Caco-2 (cell line): ENCODE measurements around the gene EPS15. TPM values are rescaled to one million over a fixed set of nuclear protein-coding genes. Genes with fewer than 3 reads are reported as not detected.

Experiments used
- BruUV-seq: library from RNA; stranded (reverse); fragments of 400-500 nt; replicated peaks from 2 replicates; lab custom pipeline; 2021; lab: Mats Ljungman, UMichigan
- CTCF ChIA-PET: fragments of 300-600 bp; sonication (Branson Sonifier 250); formaldehyde crosslinking; loops from one replicate; lab custom pipeline; 2022; ENCODE audit warnings: antibody characterized with exemption; lab: Charles Lee
- POLR2A ChIA-PET: fragments of 300-600 bp; sonication (Branson Sonifier 250); formaldehyde crosslinking; loops from one replicate; lab custom pipeline; 2022; ENCODE audit warnings: antibody characterized with exemption; lab: Charles Lee
- DNase-seq, 2 experiments: peaks; one replicate each; pipeline versions ENCODE4 v3.0.0 to v3.0.0-alpha.2; 2020 to 2022
- H3K27me3 ChIP-seq: replicated peaks from 2 replicates; pipeline ENCODE4 v1.6.0; 2011; ENCODE audit warnings: low read length; ENCODE audit not compliant: control insufficient read depth, insufficient read depth
- H3K36me3 ChIP-seq: 2 replicates; pipeline ENCODE4 v1.5.1; 2011; ENCODE audit warnings: low read length; ENCODE audit not compliant: control insufficient read depth, insufficient read depth
- H3K4me1 ChIP-seq: fragments of 250-450 bp; sonication (Bioruptor Pico); 2 replicates; pipeline ENCODE4 v1.5.1; 2020; ENCODE audit warnings: mild to moderate bottlenecking
- H3K4me3 ChIP-seq: 2 replicates; pipeline ENCODE4 v1.5.1; 2011; ENCODE audit warnings: low read depth, mild to moderate bottlenecking, control low read depth, low read length
- H3K9me3 ChIP-seq: fragments of 250-450 bp; sonication (Bioruptor Pico); 2 replicates; pipeline ENCODE4 v1.5.1; 2020; ENCODE audit warnings: mild to moderate bottlenecking, moderate library complexity
- H3K27ac Mint-ChIP-seq: one replicate; pipeline ENCODE4 v1.8.0; 2022; ENCODE audit warnings: mixed read lengths; ENCODE audit not compliant: unreplicated experiment
- H3K27me3 Mint-ChIP-seq: one replicate; pipeline ENCODE4 v1.8.0; 2022; ENCODE audit warnings: mixed read lengths; ENCODE audit not compliant: insufficient read depth, unreplicated experiment
- H3K36me3 Mint-ChIP-seq: one replicate; pipeline ENCODE4 v1.8.0; 2022; ENCODE audit warnings: mild to moderate bottlenecking, mixed read lengths; ENCODE audit not compliant: insufficient read depth, unreplicated experiment
- H3K4me1 Mint-ChIP-seq: one replicate; pipeline ENCODE4 v1.8.0; 2022; ENCODE audit warnings: low read depth, mixed read lengths; ENCODE audit not compliant: unreplicated experiment
- H3K4me3 Mint-ChIP-seq: one replicate; pipeline ENCODE4 v1.8.0; 2022; ENCODE audit warnings: mild to moderate bottlenecking, moderate library complexity, mixed read lengths; ENCODE audit not compliant: unreplicated experiment
- H3K9me3 Mint-ChIP-seq: one replicate; pipeline ENCODE4 v1.8.0; 2022; ENCODE audit warnings: mixed read lengths; ENCODE audit not compliant: unreplicated experiment
- intact Hi-C: fragments of 100-400 bp; cut with micrococcal nuclease; formaldehyde crosslinking; loops from one replicate; pipeline ENCODE4 v1.10.0; 2022; ENCODE audit not compliant: unreplicated experiment
- total RNA-seq: library from RNA; stranded (reverse); gene quantifications from 2 replicates; pipeline ENCODE4 v1.2.3, GENCODE V29; 2022
- TF ChIP-seq, protein P1 (sequence below), 2 experiments: fragments of 200-600 bp in 1 of 2; IDR thresholded peaks; 1 replicate in 1 of 2; 2 replicates in 1 of 2; pipeline versions ENCODE4 v1.5.1 to v1.8.0; 2011 to 2022; ENCODE audit warnings: antibody characterized with exemption in 1 of 2, control low read depth in 1 of 2, inconsistent platforms in 1 of 2, low read depth in 1 of 2, low read length in 1 of 2, mild to moderate bottlenecking in 1 of 2, moderate library complexity in 1 of 2; ENCODE audit not compliant: insufficient read depth in 1 of 2, severe bottlenecking in 1 of 2, unreplicated experiment in 1 of 2

The EPS15 gene
- total RNA-seq, 1 experiment from 2014 or later, result 41.5 TPM

DNA sequence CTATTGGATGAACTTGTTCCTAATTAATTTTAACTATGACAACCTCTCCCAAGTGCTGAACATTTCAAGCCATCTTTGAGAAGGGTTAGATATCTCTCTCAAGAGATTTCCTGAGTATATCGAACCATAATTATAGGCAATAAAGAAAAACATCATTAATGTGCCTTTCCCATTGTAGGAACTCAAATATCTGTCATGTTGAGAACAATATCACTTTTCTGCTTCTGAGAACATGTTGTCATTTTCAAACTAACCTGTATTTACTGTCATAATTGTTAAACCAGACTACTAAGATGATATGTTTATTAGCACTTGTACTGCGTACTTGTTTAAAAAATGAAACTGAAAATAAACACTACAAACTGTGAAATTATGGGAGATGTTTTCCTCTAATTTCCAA, 4.3 kb downstream of the EPS15 start:
- BruUV-seq, result no TSS peak
- H3K27ac Mint-ChIP-seq, result no peak overlapping the region

DNA sequence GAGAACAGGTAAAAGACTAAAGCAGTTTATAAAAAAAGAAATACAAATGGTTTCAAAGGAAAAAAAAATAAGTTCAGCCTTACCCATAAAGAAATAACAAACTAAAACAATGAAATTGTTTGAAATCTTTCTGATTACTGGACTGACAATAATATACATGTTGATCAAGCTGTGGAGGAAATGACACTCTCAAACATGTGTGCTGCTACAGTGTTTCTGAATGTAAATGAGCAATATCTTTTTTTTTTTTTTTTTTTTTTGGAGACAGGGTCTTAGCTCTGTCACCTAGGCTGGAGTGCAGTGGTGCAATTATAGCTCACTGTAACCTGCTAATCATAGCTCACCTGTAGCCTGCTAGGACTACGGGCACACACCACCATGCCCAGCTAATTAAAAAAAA, 6.5 kb downstream of the EPS15 start:
- Histone ChIP-seq H3K4me3 (no peak overlapping the region), H3K27me3 (no peaks in the 10 kb centered on the region), H3K36me3 (no peaks in the 10 kb centered on the region), H3K4me1 (peaks cover 24% of the 10 kb centered on the region), H3K9me3 (no peaks in the 10 kb centered on the region)
- DNase-seq, result no peak
- H3K27ac Mint-ChIP-seq, result no peak overlapping the region
- TF ChIP-seq, protein P1, sequence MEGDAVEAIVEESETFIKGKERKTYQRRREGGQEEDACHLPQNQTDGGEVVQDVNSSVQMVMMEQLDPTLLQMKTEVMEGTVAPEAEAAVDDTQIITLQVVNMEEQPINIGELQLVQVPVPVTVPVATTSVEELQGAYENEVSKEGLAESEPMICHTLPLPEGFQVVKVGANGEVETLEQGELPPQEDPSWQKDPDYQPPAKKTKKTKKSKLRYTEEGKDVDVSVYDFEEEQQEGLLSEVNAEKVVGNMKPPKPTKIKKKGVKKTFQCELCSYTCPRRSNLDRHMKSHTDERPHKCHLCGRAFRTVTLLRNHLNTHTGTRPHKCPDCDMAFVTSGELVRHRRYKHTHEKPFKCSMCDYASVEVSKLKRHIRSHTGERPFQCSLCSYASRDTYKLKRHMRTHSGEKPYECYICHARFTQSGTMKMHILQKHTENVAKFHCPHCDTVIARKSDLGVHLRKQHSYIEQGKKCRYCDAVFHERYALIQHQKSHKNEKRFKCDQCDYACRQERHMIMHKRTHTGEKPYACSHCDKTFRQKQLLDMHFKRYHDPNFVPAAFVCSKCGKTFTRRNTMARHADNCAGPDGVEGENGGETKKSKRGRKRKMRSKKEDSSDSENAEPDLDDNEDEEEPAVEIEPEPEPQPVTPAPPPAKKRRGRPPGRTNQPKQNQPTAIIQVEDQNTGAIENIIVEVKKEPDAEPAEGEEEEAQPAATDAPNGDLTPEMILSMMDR (IDR thresholded peaks at IDR 0.05; ENCODE audit: insufficient read depth in 1 of 2, low read depth in 1 of 2, low read length in 1 of 2, severe bottlenecking in 1 of 2, unreplicated experiment in 1 of 2), result no peak
- H3K36me3 Mint-ChIP-seq, result no peaks in the 10 kb centered on the region
- no peak overlapping the region for H3K4me3 Mint-ChIP-seq
- H3K4me1 Mint-ChIP-seq, result peaks cover 7% of the 10 kb centered on the region
- H3K9me3 Mint-ChIP-seq, result no peaks in the 10 kb centered on the region
- intact Hi-C loops, result no loop called here
- BruUV-seq, result no TSS peak
- CTCF ChIA-PET, result no interaction called here
- POLR2A ChIA-PET, result interaction anchor here (0.6 kb wide), 1 partner anchor 62 kb away, joined by 3 read pairs; no protein-coding TSS in a partner anchor
- no peaks in the 10 kb centered on the region for H3K27me3 Mint-ChIP-seq

More for the DNA sequence above, 4.3 kb downstream of the EPS15 start:
- no peak overlapping the region for H3K4me3 Mint-ChIP-seq
- TF ChIP-seq, protein P1 (IDR thresholded peaks at IDR 0.05; ENCODE audit: insufficient read depth in 1 of 2, low read depth in 1 of 2, low read length in 1 of 2, severe bottlenecking in 1 of 2, unreplicated experiment in 1 of 2), result no peak
- H3K27me3 Mint-ChIP-seq, result no peaks in the 10 kb centered on the region
- H3K9me3 Mint-ChIP-seq, result no peaks in the 10 kb centered on the region
- ChIA-PET POLR2A (no interaction called here), CTCF (no interaction called here)
- H3K36me3 Mint-ChIP-seq, result peaks cover 9% of the 10 kb centered on the region
- no peaks in the 10 kb centered on the region for H3K36me3 ChIP-seq
- intact Hi-C loops, result no loop called here
- no peaks in the 10 kb centered on the region for H3K27me3 ChIP-seq
- H3K9me3 ChIP-seq, result no peaks in the 10 kb centered on the region
- no peak for DNase-seq
- H3K4me3 ChIP-seq, result no peak overlapping the region
- H3K4me1 Mint-ChIP-seq, result peaks cover 9% of the 10 kb centered on the region
- H3K4me1 ChIP-seq, result peaks cover 21% of the 10 kb centered on the region

DNA sequence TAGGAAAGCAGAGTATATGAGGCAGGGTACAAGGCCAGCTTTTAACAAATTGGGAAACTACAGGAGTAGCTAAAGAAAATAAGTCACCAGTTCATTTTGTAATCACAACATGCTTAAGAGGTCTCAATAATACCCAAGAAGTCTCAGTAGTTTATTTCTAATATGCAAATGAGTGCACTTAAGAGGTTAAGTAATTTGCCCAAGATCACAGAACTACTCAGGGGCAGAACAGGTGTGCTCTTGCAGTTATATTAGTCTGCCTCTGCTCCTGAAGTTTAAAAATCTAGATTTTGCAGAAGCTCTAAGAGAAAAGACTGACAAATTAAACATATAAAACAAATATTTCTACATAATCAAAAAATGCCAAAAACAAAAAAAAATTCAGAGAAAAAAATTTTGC, 6.9 kb downstream of the EPS15 start:
- Mint-ChIP-seq H3K4me1 (peaks cover 7% of the 10 kb centered on the region), H3K27me3 (no peaks in the 10 kb centered on the region), H3K36me3 (no peaks in the 10 kb centered on the region), H3K4me3 (no peak overlapping the region), H3K9me3 (no peaks in the 10 kb centered on the region), H3K27ac (no peak overlapping the region)
- Histone ChIP-seq H3K4me3 (no peak overlapping the region), H3K36me3 (no peaks in the 10 kb centered on the region), H3K27me3 (no peaks in the 10 kb centered on the region), H3K4me1 (peaks cover 22% of the 10 kb centered on the region), H3K9me3 (no peaks in the 10 kb centered on the region)
- TF ChIP-seq, protein P1 (IDR thresholded peaks at IDR 0.05; ENCODE audit: insufficient read depth in 1 of 2, low read depth in 1 of 2, low read length in 1 of 2, severe bottlenecking in 1 of 2, unreplicated experiment in 1 of 2), result no peak
- ChIA-PET CTCF (no interaction called here), POLR2A (interaction anchor here (0.6 kb wide), 1 partner anchor 62 kb away, joined by 3 read pairs; no protein-coding TSS in a partner anchor)
- BruUV-seq, result no TSS peak
- intact Hi-C loops, result no loop called here
- no peak for DNase-seq
